HFF-Myc (cell line): Measurements from ENCODE around the gene NCLN.

Source experiments
- DNase-seq: peaks from one replicate; pipeline ENCODE4 v3.0.0-alpha.2; 2011; ENCODE audit warnings: low read depth; ENCODE audit errors: extremely low read depth
- H3K4me3 ChIP-seq: replicated peaks from 2 replicates; pipeline ENCODE4 v1.5.1; 2011; ENCODE audit warnings: low read depth, mild to moderate bottlenecking, control low read depth, low read length
- TF ChIP-seq, protein P1 (sequence below): IDR thresholded peaks from 2 replicates; pipeline ENCODE4 v1.5.1; 2012; ENCODE audit warnings: mild to moderate bottlenecking, low read depth, low read length, control low read depth; ENCODE audit errors: missing control alignments

NCLN gene

DNA sequence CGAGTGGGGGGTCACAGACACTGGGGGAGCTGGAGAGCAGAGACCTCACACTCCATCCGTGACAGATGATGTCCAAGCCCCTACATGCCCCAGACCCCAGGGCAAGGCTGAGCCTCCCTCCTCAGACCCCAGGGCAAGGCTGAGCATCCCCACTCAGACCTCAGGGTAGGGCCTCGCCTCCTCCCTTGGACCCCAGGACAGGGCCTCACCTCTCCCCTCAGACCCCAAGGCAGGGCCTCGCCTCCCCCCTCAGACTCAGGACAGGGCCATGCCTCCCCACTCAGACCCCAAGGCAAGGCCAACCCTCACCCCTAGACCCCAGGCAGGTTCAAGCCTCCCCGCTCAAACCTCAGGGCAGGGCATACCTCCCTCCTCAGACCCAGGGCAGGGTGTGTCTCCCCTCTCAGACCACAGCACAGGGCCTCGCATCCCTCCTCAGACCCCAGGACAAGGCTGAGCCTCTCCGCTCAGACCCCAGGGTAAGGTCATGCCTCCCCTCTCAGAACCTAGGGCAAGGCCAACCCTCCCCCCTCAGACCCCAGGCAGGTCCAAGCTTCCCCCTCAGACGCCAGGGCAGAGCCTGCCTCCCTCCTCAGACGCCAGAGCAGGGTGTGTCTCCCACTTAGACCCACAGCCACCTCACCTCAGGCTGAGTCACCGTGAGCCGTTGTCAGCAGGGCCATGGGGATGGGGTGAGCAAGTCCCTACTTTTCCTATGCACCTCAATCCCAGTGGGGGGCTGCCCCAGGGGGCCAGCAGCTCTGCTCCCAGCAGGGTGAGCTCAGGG is 8.8 kb upstream of the NCLN start:
- no peak overlapping the region for H3K4me3 ChIP-seq
- no peak for DNase-seq
- TF ChIP-seq, protein P1, sequence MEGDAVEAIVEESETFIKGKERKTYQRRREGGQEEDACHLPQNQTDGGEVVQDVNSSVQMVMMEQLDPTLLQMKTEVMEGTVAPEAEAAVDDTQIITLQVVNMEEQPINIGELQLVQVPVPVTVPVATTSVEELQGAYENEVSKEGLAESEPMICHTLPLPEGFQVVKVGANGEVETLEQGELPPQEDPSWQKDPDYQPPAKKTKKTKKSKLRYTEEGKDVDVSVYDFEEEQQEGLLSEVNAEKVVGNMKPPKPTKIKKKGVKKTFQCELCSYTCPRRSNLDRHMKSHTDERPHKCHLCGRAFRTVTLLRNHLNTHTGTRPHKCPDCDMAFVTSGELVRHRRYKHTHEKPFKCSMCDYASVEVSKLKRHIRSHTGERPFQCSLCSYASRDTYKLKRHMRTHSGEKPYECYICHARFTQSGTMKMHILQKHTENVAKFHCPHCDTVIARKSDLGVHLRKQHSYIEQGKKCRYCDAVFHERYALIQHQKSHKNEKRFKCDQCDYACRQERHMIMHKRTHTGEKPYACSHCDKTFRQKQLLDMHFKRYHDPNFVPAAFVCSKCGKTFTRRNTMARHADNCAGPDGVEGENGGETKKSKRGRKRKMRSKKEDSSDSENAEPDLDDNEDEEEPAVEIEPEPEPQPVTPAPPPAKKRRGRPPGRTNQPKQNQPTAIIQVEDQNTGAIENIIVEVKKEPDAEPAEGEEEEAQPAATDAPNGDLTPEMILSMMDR: no peak

DNA sequence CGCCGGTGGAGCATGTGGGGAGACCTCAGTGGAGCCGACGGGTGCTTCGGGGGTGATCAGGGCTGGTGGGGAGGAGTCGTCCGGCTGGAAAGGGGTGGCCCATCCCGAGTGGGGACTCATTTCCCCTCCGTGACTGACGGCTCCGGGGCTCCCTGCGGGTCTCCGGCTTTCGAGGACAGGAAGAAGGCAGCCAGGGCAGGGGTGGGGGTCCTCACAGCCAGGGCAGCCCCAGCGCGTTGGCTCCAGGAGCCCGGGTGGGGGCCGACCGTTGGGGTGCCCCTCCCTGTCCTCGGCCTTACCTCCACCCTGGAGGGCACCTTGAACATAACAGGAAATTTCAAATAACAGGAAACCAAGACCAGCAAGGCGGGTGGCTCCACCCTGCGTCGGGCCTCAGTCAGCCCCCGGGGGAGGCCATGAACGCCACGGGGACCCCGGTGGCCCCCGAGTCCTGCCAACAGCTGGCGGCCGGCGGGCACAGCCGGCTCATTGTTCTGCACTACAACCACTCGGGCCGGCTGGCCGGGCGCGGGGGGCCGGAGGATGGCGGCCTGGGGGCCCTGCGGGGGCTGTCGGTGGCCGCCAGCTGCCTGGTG is 7.3 kb upstream of the NCLN start, which contains the start of gene S1PR4:
TSS of gene S1PR4 (plus strand) at position 393 of the 596 bp plus-strand sequence. CDS start at position 417, 24 bp downstream.
- TF ChIP-seq, protein P1: no peak
- no peak for DNase-seq
- no peak within 1 kb of the TSS for H3K4me3 ChIP-seq

DNA sequence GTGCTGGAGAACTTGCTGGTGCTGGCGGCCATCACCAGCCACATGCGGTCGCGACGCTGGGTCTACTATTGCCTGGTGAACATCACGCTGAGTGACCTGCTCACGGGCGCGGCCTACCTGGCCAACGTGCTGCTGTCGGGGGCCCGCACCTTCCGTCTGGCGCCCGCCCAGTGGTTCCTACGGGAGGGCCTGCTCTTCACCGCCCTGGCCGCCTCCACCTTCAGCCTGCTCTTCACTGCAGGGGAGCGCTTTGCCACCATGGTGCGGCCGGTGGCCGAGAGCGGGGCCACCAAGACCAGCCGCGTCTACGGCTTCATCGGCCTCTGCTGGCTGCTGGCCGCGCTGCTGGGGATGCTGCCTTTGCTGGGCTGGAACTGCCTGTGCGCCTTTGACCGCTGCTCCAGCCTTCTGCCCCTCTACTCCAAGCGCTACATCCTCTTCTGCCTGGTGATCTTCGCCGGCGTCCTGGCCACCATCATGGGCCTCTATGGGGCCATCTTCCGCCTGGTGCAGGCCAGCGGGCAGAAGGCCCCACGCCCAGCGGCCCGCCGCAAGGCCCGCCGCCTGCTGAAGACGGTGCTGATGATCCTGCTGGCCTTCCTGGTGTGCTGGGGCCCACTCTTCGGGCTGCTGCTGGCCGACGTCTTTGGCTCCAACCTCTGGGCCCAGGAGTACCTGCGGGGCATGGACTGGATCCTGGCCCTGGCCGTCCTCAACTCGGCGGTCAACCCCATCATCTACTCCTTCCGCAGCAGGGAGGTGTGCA is 6.6 kb upstream of the NCLN start:
- no peak for DNase-seq
- TF ChIP-seq, protein P1: no peak
- no peak overlapping the region for H3K4me3 ChIP-seq

DNA sequence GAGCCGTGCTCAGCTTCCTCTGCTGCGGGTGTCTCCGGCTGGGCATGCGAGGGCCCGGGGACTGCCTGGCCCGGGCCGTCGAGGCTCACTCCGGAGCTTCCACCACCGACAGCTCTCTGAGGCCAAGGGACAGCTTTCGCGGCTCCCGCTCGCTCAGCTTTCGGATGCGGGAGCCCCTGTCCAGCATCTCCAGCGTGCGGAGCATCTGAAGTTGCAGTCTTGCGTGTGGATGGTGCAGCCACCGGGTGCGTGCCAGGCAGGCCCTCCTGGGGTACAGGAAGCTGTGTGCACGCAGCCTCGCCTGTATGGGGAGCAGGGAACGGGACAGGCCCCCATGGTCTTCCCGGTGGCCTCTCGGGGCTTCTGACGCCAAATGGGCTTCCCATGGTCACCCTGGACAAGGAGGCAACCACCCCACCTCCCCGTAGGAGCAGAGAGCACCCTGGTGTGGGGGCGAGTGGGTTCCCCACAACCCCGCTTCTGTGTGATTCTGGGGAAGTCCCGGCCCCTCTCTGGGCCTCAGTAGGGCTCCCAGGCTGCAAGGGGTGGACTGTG is 5.9 kb upstream of the NCLN start:
- TF ChIP-seq, protein P1: no peak
- no peak overlapping the region for H3K4me3 ChIP-seq
- no peak for DNase-seq

DNA sequence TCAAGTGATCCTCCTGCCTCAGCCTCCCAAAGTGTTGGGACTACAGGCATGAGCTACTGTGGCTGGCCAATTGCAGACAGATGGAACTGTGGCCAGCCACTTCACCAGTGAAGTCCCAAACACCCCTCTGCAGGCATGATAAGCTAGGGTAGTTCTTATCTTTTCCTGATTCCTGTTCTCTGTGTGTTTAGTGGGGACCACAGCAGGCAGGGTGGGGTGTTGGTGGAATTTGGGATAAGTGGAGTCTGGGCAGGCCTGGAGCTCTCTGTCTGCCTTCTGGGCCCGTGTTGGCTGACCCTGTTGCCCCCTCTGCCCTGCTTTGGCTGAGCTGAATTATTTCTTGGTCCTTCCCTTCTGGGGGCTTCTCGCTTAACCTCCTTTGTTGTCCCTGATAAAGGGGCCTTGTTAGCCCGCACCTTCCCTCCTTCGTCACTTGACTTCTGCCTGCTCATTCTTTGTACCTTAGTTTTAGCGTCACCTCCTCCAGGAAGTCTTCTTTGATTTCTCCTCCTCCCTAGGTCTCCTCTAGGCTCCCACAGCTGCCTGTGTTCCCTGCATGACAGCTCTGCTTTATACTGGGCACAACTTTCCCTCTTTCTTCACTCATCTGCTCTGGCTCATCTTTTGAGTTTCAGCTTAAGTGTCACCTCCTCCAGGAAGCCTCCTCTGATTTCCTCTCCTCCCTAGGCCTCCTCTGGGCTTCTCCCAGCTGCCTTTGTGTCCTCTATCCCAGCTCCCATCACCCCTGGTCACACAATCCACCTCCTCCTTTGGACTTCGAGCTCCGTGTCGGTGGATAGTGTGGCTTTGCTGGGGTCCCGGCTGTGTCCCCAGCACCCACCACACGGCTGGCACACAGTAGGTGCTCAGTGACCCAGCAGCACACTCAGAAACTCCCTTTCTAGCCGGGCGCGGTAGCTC is 1.7 kb upstream of the NCLN start:
- TF ChIP-seq, protein P1: no peak
- no peak overlapping the region for H3K4me3 ChIP-seq
- DNase-seq: no peak
